Ascending aorta (tissue), 2 donors: ENCODE measurements around the gene PLCG2. TPM values are rescaled to one million over a fixed set of nuclear protein-coding genes. Genes with fewer than 3 reads are reported as not detected.

ENCODE experiments used
- DNase-seq, 2 donors: peaks; one replicate each; pipeline ENCODE4 v3.0.0-alpha.2; 2019; ENCODE audit warnings: low spot score in 2 of 2
- H3K27ac ChIP-seq, 2 donors: fragments of 200-600 bp; sonication (generic); one replicate each; pipeline ENCODE4 v1.5.1; 2016 to 2017; ENCODE audit warnings: mild to moderate bottlenecking in 1 of 2
- H3K27me3 ChIP-seq: fragments of 200-600 bp; sonication (generic); one replicate; pipeline ENCODE4 v1.5.1; 2017
- H3K36me3 ChIP-seq, 2 donors: fragments of 200-600 bp; sonication (generic); one replicate each; pipeline ENCODE4 v1.5.1; 2016
- H3K4me1 ChIP-seq, 2 donors: fragments of 200-600 bp; sonication (generic); one replicate each; pipeline ENCODE4 v1.5.1; 2016 to 2017; ENCODE audit warnings: mild to moderate bottlenecking in 1 of 2
- H3K4me3 ChIP-seq, 2 donors: fragments of 200-600 bp; sonication (generic); one replicate each; pipeline ENCODE4 v1.5.1; 2016 to 2017; ENCODE audit warnings: mild to moderate bottlenecking in 1 of 2
- H3K9me3 ChIP-seq, 2 donors: fragments of 200-600 bp; sonication (generic); one replicate each; pipeline ENCODE4 v1.5.1; 2016
- CTCF ChIP-seq, 3 experiments: fragments of 200-600 bp in 2 of 3; fragments of 450-650 bp in 1 of 3; sonication (generic) in 2 of 3; IDR thresholded peaks; one replicate each; pipeline ENCODE4 v1.5.1; 2016 to 2019; ENCODE audit warnings: antibody characterized with exemption in 3 of 3, mild to moderate bottlenecking in 1 of 3, moderate library complexity in 1 of 3
- intact Hi-C: fragments of 100-400 bp; cut with DNase I; formaldehyde crosslinking; loops from one replicate; pipeline ENCODE4 v1.15.1; 2023
- total RNA-seq: library from RNA; depleted of rRNA; stranded (reverse); fragments of >200 nt; gene quantifications from one replicate; pipeline ENCODE4 v1.1.0, GENCODE V29; 2016

PLCG2 gene
- total RNA-seq, 1 donor from 2014 or later, result 34.2 TPM

GRCh38 chr16:81913222-81913621 lies 134.1 kb downstream of the PLCG2 start:
- intact Hi-C loops, result no loop called here
- DNase-seq, result no peak
- no peak overlapping the region for H3K4me3 ChIP-seq
- H3K27me3 ChIP-seq, result no peaks in the 10 kb centered on the region
- no peak for TF ChIP-seq CTCF (IDR thresholded peaks at IDR 0.05)
- no peaks in the 10 kb centered on the region for H3K36me3 ChIP-seq
- H3K4me1 ChIP-seq, result no peaks in the 10 kb centered on the region
- no peak overlapping the region for H3K27ac ChIP-seq
- H3K9me3 ChIP-seq, result no peaks in the 10 kb centered on the region

DNA sequence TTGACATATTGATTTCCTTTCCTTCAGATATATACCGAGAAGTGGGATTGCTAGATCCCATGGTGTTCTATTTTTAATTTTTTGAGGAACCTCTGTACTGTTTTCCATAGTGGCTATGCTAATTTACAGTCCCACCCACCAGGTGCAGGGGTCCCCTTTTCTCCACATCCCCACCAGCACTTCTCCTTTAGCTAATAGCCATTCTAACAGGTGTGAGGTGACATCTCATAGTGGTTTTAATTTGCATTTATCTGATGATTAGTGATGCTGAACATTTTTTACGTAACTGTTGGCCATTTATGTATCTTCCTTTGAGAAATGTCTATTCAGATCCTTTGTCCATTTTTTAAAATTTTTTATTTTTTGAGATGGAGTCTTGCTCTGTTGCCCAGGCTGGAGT lies 138.3 kb downstream of the PLCG2 start:
- TF ChIP-seq CTCF (IDR thresholded peaks at IDR 0.05), result no peak
- Histone ChIP-seq H3K4me1 (no peaks in the 10 kb centered on the region), H3K36me3 (no peaks in the 10 kb centered on the region), H3K27ac (no peak overlapping the region), H3K4me3 (no peak overlapping the region), H3K9me3 (no peaks in the 10 kb centered on the region), H3K27me3 (no peaks in the 10 kb centered on the region)
- DNase-seq, result no peak
- intact Hi-C loops, result no loop called here

- no peaks in the 10 kb centered on the region for H3K36me3 ChIP-seq
- no peak overlapping the region for H3K27ac ChIP-seq
- intact Hi-C loops, result no loop called here
- H3K4me1 ChIP-seq, result no peaks in the 10 kb centered on the region
- H3K4me3 ChIP-seq, result no peak overlapping the region
- no peaks in the 10 kb centered on the region for H3K9me3 ChIP-seq
- no peak for TF ChIP-seq CTCF (IDR thresholded peaks at IDR 0.05)
- no peak for DNase-seq
- no peaks in the 10 kb centered on the region for H3K27me3 ChIP-seq
These were observed 139.8 kb downstream of the PLCG2 start for GRCh38 chr16:81918927-81919326.

- H3K36me3 ChIP-seq, result no peaks in the 10 kb centered on the region
- no peaks in the 10 kb centered on the region for H3K4me1 ChIP-seq
- no peak for DNase-seq
- no peaks in the 10 kb centered on the region for H3K27me3 ChIP-seq
- H3K4me3 ChIP-seq, result no peak overlapping the region
- intact Hi-C loops, result no loop called here
- TF ChIP-seq CTCF (IDR thresholded peaks at IDR 0.05), result no peak
- no peaks in the 10 kb centered on the region for H3K9me3 ChIP-seq
- H3K27ac ChIP-seq, result no peak overlapping the region
These were observed 141.4 kb downstream of the PLCG2 start for GRCh38 chr16:81920498-81920897.

GRCh38 chr16:81921085-81921814 lies 142.2 kb downstream of the PLCG2 start:
- TF ChIP-seq CTCF (IDR thresholded peaks at IDR 0.05), result no peak
- no peak for DNase-seq
- no peaks in the 10 kb centered on the region for H3K27me3 ChIP-seq
- no peaks in the 10 kb centered on the region for H3K4me1 ChIP-seq
- H3K27ac ChIP-seq, result no peak overlapping the region
- H3K4me3 ChIP-seq, result no peak overlapping the region
- H3K36me3 ChIP-seq, result no peaks in the 10 kb centered on the region
- intact Hi-C loops, result no loop called here
- H3K9me3 ChIP-seq, result no peaks in the 10 kb centered on the region
